Neural cell (in vitro differentiated cells): ENCODE data around the gene TMEM139. TPM values are rescaled to one million over a fixed set of nuclear protein-coding genes. Genes with fewer than 3 reads are reported as not detected.

Experiments used
- H2AFZ ChIP-seq: fragments of 200-600, 300-800 bp; sonication (generic), shearing (Covaris generic); 2 replicates; pipeline ENCODE4 v1.6.0; 2014; ENCODE audit warnings: low read depth, mild to moderate bottlenecking, antibody characterized with exemption, low read length, moderate library complexity
- H3F3A ChIP-seq: fragments of 200-600 bp; shearing (Covaris generic); 2 replicates; pipeline ENCODE4 v1.6.1; 2016; ENCODE audit warnings: mild to moderate bottlenecking, moderate library complexity, mixed read lengths, antibody characterized with exemption, low read length; ENCODE audit not compliant: insufficient read depth, poor library complexity, severe bottlenecking
- H3K27ac ChIP-seq: fragments of 200-600, 300-800 bp; sonication (generic), shearing (Covaris generic); 2 replicates; pipeline ENCODE4 v1.5.1; 2014; ENCODE audit warnings: mild to moderate bottlenecking, low read length, moderate library complexity
- H3K27me3 ChIP-seq: fragments of 300-800, 200-600 bp; sonication (generic), shearing (Covaris generic); 2 replicates; pipeline ENCODE4 v1.6.0; 2014; ENCODE audit warnings: mild to moderate bottlenecking, low read depth, low read length, moderate library complexity; ENCODE audit not compliant: insufficient read depth
- H3K36me3 ChIP-seq: fragments of 300-800, 200-600 bp; sonication (generic), shearing (Covaris generic); 2 replicates; pipeline ENCODE4 v1.5.1; 2014; ENCODE audit warnings: mild to moderate bottlenecking, antibody characterized with exemption, low read length, moderate library complexity; ENCODE audit not compliant: insufficient read depth
- H3K4me2 ChIP-seq: fragments of 300-800, 200-600 bp; sonication (generic), shearing (Covaris generic); 2 replicates; pipeline ENCODE4 v1.6.0; 2014; ENCODE audit warnings: mild to moderate bottlenecking, low read length
- H3K4me3 ChIP-seq: fragments of 300-800, 200-600 bp; sonication (generic), shearing (Covaris generic); 2 replicates; pipeline ENCODE4 v1.5.1; 2014; ENCODE audit warnings: mild to moderate bottlenecking, low read length, moderate library complexity
- H3K79me2 ChIP-seq: fragments of 200-600 bp; shearing (Covaris generic); replicated peaks from 2 replicates; pipeline ENCODE4 v1.6.0; 2014; ENCODE audit warnings: mild to moderate bottlenecking, low read length, moderate library complexity; ENCODE audit not compliant: insufficient read depth
- H3K9ac ChIP-seq: fragments of 300-800, 200-600 bp; sonication (generic), shearing (Covaris generic); 2 replicates; pipeline ENCODE4 v1.6.1; 2016; ENCODE audit warnings: mild to moderate bottlenecking, low read length, mixed read lengths
- H3K9me2 ChIP-seq: fragments of 200-600 bp; shearing (Covaris generic); 2 replicates; pipeline ENCODE4 v1.6.1; 2016; ENCODE audit warnings: mild to moderate bottlenecking, low read length, mixed read lengths; ENCODE audit not compliant: insufficient read depth
- H3K9me3 ChIP-seq: fragments of 200-600, 300-800 bp; sonication (generic), shearing (Covaris generic); 2 replicates; pipeline ENCODE4 v1.6.1; 2016; ENCODE audit warnings: mild to moderate bottlenecking, mixed run types, low read length, moderate library complexity, mixed read lengths
- H4K20me1 ChIP-seq: fragments of 200-600 bp; shearing (Covaris generic); 2 replicates; pipeline ENCODE4 v1.6.1; 2016; ENCODE audit warnings: mild to moderate bottlenecking, mixed run types; ENCODE audit not compliant: insufficient read depth
- CTCF ChIP-seq: fragments of 450-650 bp; IDR thresholded peaks from 2 replicates; pipeline ENCODE4 v1.5.1; 2014; ENCODE audit warnings: antibody characterized with exemption, mild to moderate bottlenecking, moderate library complexity; ENCODE audit not compliant: poor library complexity, severe bottlenecking
- EP300 ChIP-seq: fragments of 450-650 bp; conservative IDR thresholded peaks from 2 replicates; pipeline ENCODE4 v1.6.1; 2014; ENCODE audit warnings: antibody characterized with exemption, mild to moderate bottlenecking, moderate library complexity; ENCODE audit not compliant: poor library complexity, severe bottlenecking
- EZH2 ChIP-seq: fragments of 200-600, 300-800 bp; shearing (Covaris generic), sonication (generic); IDR thresholded peaks from 2 replicates; pipeline ENCODE4 v1.6.1; 2014; ENCODE audit warnings: antibody characterized with exemption, low read length, borderline replicate concordance, mild to moderate bottlenecking; ENCODE audit not compliant: insufficient read depth, poor library complexity, severe bottlenecking
- MXI1 ChIP-seq: fragments of 450-650 bp; conservative IDR thresholded peaks from 2 replicates; pipeline ENCODE4 v1.6.1; 2014; ENCODE audit warnings: antibody characterized with exemption, mild to moderate bottlenecking; ENCODE audit not compliant: poor library complexity, severe bottlenecking
- POLR2AphosphoS5 ChIP-seq: IDR thresholded peaks from 2 replicates; pipeline ENCODE4 v1.6.1; 2012
- RAD21 ChIP-seq: fragments of 450-650 bp; conservative IDR thresholded peaks from 2 replicates; pipeline ENCODE4 v1.6.1; 2014; ENCODE audit warnings: antibody characterized with exemption, mild to moderate bottlenecking, moderate library complexity
- SMC3 ChIP-seq: fragments of 450-650 bp; conservative IDR thresholded peaks from 2 replicates; pipeline ENCODE4 v1.6.1; 2014; ENCODE audit warnings: antibody characterized with exemption, mild to moderate bottlenecking, moderate library complexity; ENCODE audit not compliant: poor library complexity
- TAF1 ChIP-seq: IDR thresholded peaks from 2 replicates; pipeline ENCODE4 v1.6.1; 2012; ENCODE audit warnings: low read depth
- polyA plus RNA-seq: library from polyadenylated mRNA; depleted of rRNA; stranded (reverse); fragments of >200 nt; gene quantifications from 2 replicates; pipeline ENCODE4 v1.2.3, GENCODE V29; 2014
- TF ChIP-seq, protein P1 (sequence below): IDR thresholded peaks from 2 replicates; pipeline ENCODE4 v1.6.1; 2012; ENCODE audit warnings: borderline replicate concordance

TMEM139 gene
- polyA plus RNA-seq, 1 donor from 2014 or later = not detected

DNA sequence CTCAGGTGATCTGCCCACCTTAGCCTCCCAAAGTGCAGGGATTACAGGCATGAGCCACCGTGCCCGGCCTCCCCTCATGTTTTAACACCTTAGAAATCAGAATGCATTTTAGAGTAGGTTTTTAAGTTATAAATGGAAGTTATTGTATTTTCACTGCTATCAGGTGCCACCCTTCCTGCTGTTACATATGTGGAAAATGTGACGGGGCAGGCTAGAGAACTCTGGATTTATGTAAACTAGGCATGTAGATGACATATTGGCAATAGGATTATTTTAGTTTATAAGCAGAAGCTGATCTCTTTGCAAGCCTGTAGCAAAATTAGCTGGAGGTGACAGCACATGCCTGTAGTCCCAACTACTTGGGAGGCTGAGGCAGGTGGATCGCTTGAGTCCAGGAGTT, 5.5 kb downstream of the TMEM139 start:
- Histone ChIP-seq H3K4me3 (peak overlapping the region; percentile 98), H3K36me3 (peaks cover 4% of the 10 kb centered on the region)

GRCh38 chr7:143292876-143293275, 8.1 kb downstream of the TMEM139 start:
- H3K36me3 ChIP-seq = peaks cover 4% of the 10 kb centered on the region
- no peaks in the 10 kb centered on the region for H3K9me2 ChIP-seq
- TF ChIP-seq RAD21 = no peak
- TF ChIP-seq MXI1 = no peak
- TF ChIP-seq POLR2AphosphoS5 = no peak
- no peak for TF ChIP-seq SMC3
- no peak for TF ChIP-seq EZH2
- TF ChIP-seq TAF1 = no peak
- H3K9ac ChIP-seq = no peak overlapping the region
- H3K4me3 ChIP-seq = no peak overlapping the region
- no peaks in the 10 kb centered on the region for H3F3A ChIP-seq
- H3K79me2 ChIP-seq = peaks cover 47% of the 10 kb centered on the region
- H3K9me3 ChIP-seq = no peaks in the 10 kb centered on the region
- no peak overlapping the region for H3K4me2 ChIP-seq
- H2AFZ ChIP-seq = no peak overlapping the region
- no peaks in the 10 kb centered on the region for H4K20me1 ChIP-seq
- no peak overlapping the region for H3K27ac ChIP-seq
- no peaks in the 10 kb centered on the region for H3K27me3 ChIP-seq

More for the DNA sequence above, 5.5 kb downstream of the TMEM139 start:
- Histone ChIP-seq H3K79me2 (peaks cover 40% of the 10 kb centered on the region), H4K20me1 (no peaks in the 10 kb centered on the region), H3K9me2 (no peaks in the 10 kb centered on the region), H3K4me2 (peak overlapping the region; percentile 2), H3K9ac (no peak overlapping the region), H3K27me3 (no peaks in the 10 kb centered on the region), H3F3A (no peaks in the 10 kb centered on the region), H2AFZ (no peak overlapping the region), H3K27ac (no peak overlapping the region), H3K9me3 (no peaks in the 10 kb centered on the region)
- TF ChIP-seq POLR2AphosphoS5 (no peak), TAF1 (no peak), CTCF (no peak), EZH2 (no peak), MXI1 (no peak), SMC3 (no peak), RAD21 (no peak), EP300 (no peak)
- TF ChIP-seq, protein P1, sequence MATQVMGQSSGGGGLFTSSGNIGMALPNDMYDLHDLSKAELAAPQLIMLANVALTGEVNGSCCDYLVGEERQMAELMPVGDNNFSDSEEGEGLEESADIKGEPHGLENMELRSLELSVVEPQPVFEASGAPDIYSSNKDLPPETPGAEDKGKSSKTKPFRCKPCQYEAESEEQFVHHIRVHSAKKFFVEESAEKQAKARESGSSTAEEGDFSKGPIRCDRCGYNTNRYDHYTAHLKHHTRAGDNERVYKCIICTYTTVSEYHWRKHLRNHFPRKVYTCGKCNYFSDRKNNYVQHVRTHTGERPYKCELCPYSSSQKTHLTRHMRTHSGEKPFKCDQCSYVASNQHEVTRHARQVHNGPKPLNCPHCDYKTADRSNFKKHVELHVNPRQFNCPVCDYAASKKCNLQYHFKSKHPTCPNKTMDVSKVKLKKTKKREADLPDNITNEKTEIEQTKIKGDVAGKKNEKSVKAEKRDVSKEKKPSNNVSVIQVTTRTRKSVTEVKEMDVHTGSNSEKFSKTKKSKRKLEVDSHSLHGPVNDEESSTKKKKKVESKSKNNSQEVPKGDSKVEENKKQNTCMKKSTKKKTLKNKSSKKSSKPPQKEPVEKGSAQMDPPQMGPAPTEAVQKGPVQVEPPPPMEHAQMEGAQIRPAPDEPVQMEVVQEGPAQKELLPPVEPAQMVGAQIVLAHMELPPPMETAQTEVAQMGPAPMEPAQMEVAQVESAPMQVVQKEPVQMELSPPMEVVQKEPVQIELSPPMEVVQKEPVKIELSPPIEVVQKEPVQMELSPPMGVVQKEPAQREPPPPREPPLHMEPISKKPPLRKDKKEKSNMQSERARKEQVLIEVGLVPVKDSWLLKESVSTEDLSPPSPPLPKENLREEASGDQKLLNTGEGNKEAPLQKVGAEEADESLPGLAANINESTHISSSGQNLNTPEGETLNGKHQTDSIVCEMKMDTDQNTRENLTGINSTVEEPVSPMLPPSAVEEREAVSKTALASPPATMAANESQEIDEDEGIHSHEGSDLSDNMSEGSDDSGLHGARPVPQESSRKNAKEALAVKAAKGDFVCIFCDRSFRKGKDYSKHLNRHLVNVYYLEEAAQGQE = no peak
